ENCODE results near the gene TBK1. TPM values are rescaled to one million over a fixed set of nuclear protein-coding genes. Genes with fewer than 3 reads are reported as not detected.

TBK1 gene
- total RNA-seq, 1 experiment from 2014 or later, result 26.2 TPM

DNA sequence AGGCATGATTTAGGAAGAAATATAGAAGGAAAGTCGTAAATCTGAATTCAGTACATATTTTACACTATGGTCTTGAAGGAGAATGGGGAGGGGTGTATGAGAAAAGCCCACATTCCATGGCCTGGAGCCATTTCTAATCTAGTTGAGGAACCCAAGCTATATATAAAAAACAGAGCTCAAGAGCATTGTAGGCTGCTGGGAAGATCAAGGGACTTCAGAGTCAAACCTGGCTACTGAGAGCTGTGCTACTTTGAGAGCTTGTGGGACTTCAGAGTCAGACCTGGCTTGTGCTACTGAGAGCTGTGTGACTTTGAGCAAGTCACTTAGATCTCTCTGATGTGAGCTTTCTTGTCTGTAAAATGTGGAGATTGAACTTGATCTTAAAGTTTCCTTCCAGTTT is 58.7 kb downstream of the TBK1 start:
- intact Hi-C loops (cut with micrococcal nuclease; ENCODE audit: unreplicated experiment), result no loop called here
- POLR2A ChIA-PET (ENCODE audit: unreplicated experiment), result no interaction called here

DNA sequence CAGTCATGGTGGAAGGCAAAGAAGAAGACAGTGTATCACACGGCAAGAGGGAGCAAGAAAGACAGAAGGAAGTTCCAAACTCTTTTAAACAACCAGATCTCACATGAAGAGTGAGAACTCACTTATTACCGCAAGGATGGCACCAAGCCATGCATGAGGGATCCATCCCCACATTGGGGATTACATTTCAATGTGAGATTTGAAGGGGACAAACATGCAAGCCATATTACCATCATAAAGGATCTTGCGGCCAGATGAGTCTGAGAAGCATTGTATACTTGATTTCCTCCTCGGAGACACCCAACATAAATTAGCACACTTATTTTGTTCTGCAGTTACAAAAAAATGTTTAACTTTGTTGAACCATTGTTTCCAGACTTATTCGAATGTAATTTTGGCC is 66.5 kb downstream of the TBK1 start:
- ChIA-PET POLR2A (ENCODE audit: unreplicated experiment) (no interaction called here), CTCF (no interaction called here)
- no peaks in the 10 kb centered on the region for H3K9me2 ChIP-seq (ENCODE audit: insufficient read depth)
- H3K79me2 ChIP-seq (ENCODE audit: low read depth), result no peaks in the 10 kb centered on the region
- TF ChIP-seq, protein P1, sequence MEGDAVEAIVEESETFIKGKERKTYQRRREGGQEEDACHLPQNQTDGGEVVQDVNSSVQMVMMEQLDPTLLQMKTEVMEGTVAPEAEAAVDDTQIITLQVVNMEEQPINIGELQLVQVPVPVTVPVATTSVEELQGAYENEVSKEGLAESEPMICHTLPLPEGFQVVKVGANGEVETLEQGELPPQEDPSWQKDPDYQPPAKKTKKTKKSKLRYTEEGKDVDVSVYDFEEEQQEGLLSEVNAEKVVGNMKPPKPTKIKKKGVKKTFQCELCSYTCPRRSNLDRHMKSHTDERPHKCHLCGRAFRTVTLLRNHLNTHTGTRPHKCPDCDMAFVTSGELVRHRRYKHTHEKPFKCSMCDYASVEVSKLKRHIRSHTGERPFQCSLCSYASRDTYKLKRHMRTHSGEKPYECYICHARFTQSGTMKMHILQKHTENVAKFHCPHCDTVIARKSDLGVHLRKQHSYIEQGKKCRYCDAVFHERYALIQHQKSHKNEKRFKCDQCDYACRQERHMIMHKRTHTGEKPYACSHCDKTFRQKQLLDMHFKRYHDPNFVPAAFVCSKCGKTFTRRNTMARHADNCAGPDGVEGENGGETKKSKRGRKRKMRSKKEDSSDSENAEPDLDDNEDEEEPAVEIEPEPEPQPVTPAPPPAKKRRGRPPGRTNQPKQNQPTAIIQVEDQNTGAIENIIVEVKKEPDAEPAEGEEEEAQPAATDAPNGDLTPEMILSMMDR (conservative IDR thresholded peaks at IDR 0.05), result no peak
- TF ChIP-seq EZH2 (IDR thresholded peaks at IDR 0.05; ENCODE audit: low read depth), result no peak
- no peak overlapping the region for H2AFZ ChIP-seq
- H3K4me1 ChIP-seq (replicated peaks; ENCODE audit: insufficient read depth), result no peaks in the 10 kb centered on the region
- intact Hi-C loops (cut with micrococcal nuclease; ENCODE audit: unreplicated experiment), result no loop called here
- H3K27me3 ChIP-seq (ENCODE audit: insufficient read depth, low read depth), result no peaks in the 10 kb centered on the region
- no peak overlapping the region for H3K27ac ChIP-seq
- no peak overlapping the region for H3K4me3 ChIP-seq
- BruUV-seq (replicated peaks), result no TSS peak
- H4K20me1 ChIP-seq (ENCODE audit: insufficient read depth), result no peaks in the 10 kb centered on the region
- DNase-seq, result no peak
- H3K36me3 ChIP-seq (ENCODE audit: low read depth), result no peaks in the 10 kb centered on the region
- no peak overlapping the region for H3K4me2 ChIP-seq
- H3K9me3 ChIP-seq (ENCODE audit: insufficient read depth, low read depth), result no peaks in the 10 kb centered on the region
- H3F3A ChIP-seq (ENCODE audit: insufficient read depth, low read depth), result no peaks in the 10 kb centered on the region

More for the DNA sequence above, 58.7 kb downstream of the TBK1 start:
- BruUV-seq (replicated peaks), result no TSS peak
- no peaks in the 10 kb centered on the region; the same call in 1 of the 2 replicates for H3F3A ChIP-seq (ENCODE audit: insufficient read depth, low read depth)
- no peak overlapping the region for H2AFZ ChIP-seq
- H3K9me3 ChIP-seq (ENCODE audit: insufficient read depth, low read depth), result no peaks in the 10 kb centered on the region
- no peak overlapping the region for H3K4me2 ChIP-seq
- DNase-seq, result no peak
- H3K27ac ChIP-seq, result no peak overlapping the region
- no peaks in the 10 kb centered on the region for H3K27me3 ChIP-seq (ENCODE audit: insufficient read depth, low read depth)
- H3K9me2 ChIP-seq (ENCODE audit: insufficient read depth), result no peaks in the 10 kb centered on the region
- no peak overlapping the region for H3K4me3 ChIP-seq
- no peaks in the 10 kb centered on the region for H3K79me2 ChIP-seq (ENCODE audit: low read depth)
- no peaks in the 10 kb centered on the region for H3K36me3 ChIP-seq (ENCODE audit: low read depth)
- no peaks in the 10 kb centered on the region for H3K4me1 ChIP-seq (replicated peaks; ENCODE audit: insufficient read depth)
- TF ChIP-seq, protein P1 (conservative IDR thresholded peaks at IDR 0.05), result no peak
- no peak for TF ChIP-seq EZH2 (IDR thresholded peaks at IDR 0.05; ENCODE audit: low read depth)
- CTCF ChIA-PET, result no interaction called here
- H4K20me1 ChIP-seq (ENCODE audit: insufficient read depth), result no peaks in the 10 kb centered on the region

DNA sequence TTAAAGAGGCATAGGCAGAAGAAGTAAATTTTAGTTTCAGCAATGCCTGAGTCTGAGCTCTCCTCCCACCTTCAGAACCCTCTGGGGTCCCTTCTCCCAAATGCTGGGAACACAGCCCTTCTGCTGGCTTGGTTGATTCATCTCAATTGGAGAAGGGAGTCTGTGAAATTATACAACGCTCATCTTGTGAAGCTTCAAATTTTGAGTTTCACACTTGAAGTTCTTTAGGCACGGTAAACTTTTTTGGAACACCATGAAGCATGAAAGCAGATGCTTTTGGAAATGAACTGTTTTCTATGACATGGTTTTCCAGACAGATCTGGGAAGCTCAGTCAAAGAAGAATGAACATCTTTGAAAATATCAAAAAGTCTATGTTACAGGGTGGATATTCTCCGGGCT is 69.9 kb downstream of the TBK1 start:
- Histone ChIP-seq H3K27ac (no peak overlapping the region), H3K9me3 (ENCODE audit: insufficient read depth, low read depth) (no peaks in the 10 kb centered on the region), H3F3A (ENCODE audit: insufficient read depth, low read depth) (no peaks in the 10 kb centered on the region), H3K9me2 (ENCODE audit: insufficient read depth) (no peaks in the 10 kb centered on the region), H3K36me3 (ENCODE audit: low read depth) (no peaks in the 10 kb centered on the region), H2AFZ (no peak overlapping the region), H4K20me1 (ENCODE audit: insufficient read depth) (no peaks in the 10 kb centered on the region), H3K4me2 (no peak overlapping the region), H3K79me2 (ENCODE audit: low read depth) (no peaks in the 10 kb centered on the region), H3K4me1 (replicated peaks; ENCODE audit: insufficient read depth) (no peaks in the 10 kb centered on the region), H3K4me3 (no peak overlapping the region), H3K27me3 (ENCODE audit: insufficient read depth, low read depth) (no peaks in the 10 kb centered on the region)
- no peak for DNase-seq
- no TSS peak for BruUV-seq (replicated peaks)
- ChIA-PET POLR2A (ENCODE audit: unreplicated experiment) (no interaction called here), CTCF (no interaction called here)
- TF ChIP-seq EZH2 (IDR thresholded peaks at IDR 0.05; ENCODE audit: low read depth), result no peak
- TF ChIP-seq, protein P1 (conservative IDR thresholded peaks at IDR 0.05), result no peak
- intact Hi-C loops (cut with micrococcal nuclease; ENCODE audit: unreplicated experiment), result no loop called here
